EL (cell line): Measurements from ENCODE around the gene IFRD2.
"Not testable (repeated sequence)": the region's sequence is repeated elsewhere in the genome, so short reads cannot be mapped to it uniquely, and the experiment has no call there.

Experiments used
- DNase-seq: peaks from one replicate; pipeline ENCODE4 v3.0.0-alpha.2; 2016

IFRD2 gene

DNA sequence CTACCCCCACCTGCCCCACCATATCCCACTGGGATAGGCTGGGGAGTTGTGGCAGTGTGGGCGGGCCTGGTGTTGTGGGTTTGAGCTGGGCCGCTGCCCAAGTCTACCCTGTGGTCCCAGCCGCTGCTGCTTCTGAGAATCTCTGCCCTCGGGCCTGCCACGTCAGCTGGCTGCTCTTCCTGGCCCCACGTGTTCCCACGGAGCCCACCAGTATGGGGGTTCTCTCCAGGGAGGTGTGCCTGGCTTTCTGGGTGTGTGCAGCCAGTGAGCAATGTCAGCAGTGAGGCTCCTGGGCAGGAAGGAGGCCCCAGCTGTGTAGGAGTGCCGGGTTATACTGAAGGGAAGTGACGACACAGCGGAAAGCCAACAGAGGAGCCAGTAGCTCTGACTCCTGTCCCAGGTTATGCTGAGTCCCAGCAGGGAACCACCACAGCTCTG is 45.7 kb downstream of the IFRD2 start:
- peak; percentile 99 for DNase-seq

DNA sequence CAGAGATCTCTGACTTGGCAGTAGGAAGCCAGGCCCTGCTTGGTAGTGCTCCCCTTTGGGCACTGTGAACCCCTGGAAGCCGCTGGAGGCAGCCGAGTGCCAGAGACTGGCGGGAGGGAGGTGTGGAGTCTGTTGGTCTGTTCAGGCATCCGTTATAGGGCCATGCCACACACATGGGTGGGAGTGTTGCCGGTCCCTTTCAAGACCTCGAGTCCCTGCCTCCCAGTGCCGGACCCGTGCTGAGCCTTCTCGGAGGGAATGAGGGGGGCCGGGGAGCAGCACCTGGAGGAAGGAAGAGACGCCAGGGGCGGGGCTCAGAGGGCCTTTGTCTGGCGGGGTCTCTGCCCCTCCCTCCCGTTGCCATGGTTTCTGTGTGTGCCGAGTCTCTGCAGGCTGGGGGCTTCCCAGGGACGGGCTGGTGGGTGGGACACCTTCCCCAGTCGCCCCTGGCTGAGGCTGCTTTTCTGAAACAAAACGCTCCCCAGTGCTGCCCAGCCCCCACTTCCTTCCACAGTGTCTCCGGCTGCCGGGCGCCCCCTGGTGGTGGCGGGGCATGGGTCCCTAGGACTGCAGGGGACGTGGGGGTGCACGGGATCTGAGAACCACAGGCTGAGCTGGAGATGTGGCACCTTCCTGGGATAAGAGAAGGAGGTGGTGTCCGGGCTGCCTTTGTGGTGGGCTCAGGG is 46.3 kb downstream of the IFRD2 start:
- peak; percentile 60 for DNase-seq

DNA sequence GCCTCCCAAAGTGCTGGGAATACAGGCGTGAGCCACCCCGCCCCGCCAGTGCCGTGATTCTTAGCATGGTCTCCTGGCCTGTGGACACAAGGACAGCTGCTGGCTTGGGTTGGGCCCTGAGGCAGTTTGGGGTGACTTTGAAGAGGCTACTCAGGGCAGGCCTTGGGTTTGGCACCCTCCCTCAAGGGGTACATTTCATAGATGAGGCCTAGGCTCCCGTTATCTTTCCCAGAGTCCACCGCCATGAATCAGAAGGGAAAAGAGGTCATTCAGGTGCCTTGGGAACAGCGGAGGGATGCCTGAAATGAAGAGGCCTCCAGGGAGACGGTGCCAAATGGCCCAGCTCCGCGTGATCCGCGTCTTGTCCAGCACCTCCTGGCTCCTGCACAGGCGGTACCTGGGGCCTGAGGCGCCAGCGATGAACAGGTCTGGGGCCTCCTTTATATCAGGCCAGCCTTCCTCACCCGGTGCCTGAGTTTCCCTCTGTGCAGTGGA is 46.9 kb downstream of the IFRD2 start:
- no peak for DNase-seq

DNA sequence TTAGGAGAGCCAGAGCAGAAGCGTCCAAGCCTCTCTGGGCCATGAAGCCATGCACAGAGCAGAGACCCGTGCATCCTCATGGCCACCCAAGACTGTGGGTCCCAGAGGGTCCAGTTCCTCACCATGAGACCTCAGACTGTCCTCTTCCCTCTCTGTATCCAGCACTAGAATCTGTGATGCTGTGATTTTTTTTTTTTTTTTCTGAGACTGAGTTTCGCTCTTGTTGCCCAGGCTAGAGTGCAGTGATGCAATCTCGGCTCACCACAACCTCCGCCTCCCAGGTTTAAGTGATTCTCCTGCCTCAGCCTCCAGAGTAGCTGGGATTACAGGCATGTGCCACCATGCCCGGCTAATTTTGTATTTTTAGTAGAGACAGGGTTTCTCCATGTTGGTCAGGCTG is 47.4 kb downstream of the IFRD2 start:
- not testable (repeated sequence) for DNase-seq

DNA sequence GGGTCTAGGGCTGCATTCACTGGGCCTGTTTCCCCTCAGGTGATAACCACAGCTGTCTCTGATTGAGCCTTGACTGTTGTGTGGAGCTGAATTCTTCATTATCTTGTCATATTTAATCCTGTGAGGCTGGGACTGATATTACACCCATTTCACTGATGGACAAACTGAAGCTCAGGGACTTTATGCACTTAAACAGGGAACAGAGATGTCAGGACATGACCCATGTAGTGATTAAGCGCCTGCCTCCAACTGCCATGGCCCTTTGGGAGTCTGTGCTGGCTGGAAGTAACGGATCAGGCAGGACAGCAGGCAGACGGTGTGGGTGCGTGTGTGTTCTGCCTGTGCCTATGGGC is 48.7 kb downstream of the IFRD2 start:
- DNase-seq, result no peak

DNA sequence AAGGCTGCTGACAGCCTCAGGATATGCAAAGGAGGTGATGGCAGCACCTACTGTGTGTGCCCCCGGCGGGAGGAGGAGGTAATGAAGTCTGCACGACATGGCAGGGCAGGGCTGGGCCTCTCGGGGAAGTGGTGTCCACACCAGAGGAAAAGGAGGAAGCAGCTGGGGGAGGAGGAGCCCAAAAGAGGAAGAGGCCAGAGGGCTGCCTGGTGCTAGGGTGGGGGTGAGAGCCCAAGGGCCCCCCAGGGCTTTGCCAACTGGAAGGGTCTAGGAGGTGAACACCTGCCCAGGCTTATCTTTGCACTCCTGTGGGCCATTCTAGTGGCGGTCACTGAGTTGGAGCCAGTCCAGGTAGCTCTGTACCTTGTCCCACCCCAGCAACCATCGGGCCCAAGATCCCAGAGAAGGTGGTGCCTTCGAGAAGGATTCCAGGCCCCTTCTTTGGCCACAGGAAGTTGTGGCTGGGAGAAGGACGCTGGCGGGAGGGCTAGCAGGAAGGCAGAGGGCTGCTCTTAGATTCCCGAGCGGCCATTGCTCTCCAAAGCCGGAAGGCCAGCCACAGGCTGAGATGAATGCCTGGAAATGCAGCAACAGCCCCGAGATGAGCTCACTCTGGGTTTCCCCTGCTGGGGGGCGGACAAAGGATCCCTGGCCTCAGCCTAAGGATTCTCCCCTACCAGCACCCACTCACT is 49.2 kb downstream of the IFRD2 start:
- DNase-seq, result peak; percentile 75

DNA sequence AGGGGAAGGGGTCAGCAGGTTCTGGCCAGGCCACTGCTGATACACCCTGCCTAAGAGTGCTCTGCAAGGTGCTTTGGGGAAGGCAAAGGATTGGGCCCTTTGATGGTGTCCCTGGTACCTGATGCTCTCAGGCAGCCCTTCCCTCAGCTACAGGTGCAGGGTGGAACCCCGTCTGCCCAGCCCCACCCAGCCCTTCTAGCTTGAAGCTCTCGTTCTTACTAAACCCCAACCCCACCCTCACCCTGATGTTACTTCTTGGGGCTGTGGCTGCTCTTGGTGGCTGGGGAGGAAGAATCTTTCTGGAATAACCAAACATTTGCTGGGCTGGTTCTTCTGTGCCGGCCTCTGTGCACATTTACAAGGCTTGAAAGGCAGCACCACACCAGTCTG is 49.9 kb downstream of the IFRD2 start:
- no peak for DNase-seq

DNA sequence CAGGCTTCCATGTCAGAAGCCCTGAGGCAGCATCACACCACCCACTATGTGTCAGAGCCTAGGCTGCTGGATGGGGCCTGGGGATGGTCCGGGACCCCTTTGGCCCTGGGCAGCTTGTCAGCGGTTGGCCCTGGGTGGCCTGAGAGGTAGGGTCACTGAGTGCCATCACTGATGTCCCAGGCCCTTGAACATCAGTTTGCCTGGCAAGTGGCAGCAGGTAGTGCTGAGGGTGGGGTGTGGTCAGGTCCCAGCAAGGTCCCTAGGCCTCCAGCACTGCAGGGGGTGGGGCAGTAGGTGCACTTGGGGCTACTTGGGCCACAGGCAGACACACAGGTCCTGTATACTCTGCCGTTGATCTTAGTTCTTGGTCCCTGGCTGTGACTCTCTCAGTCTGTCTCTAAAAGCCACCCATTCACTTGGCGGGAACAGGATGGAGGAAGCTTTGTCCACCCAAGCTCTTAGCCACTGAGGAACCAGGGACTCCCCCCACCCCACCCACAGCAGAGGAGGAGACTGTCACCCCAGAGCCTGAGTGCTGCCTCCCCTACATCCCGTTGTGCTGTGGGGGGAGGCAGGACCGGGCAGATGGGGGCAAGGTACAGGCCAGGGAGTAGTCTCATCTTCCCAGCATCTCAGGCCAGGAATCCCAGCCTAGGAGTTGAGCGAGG is 50.4 kb downstream of the IFRD2 start:
- DNase-seq, result no peak

DNA sequence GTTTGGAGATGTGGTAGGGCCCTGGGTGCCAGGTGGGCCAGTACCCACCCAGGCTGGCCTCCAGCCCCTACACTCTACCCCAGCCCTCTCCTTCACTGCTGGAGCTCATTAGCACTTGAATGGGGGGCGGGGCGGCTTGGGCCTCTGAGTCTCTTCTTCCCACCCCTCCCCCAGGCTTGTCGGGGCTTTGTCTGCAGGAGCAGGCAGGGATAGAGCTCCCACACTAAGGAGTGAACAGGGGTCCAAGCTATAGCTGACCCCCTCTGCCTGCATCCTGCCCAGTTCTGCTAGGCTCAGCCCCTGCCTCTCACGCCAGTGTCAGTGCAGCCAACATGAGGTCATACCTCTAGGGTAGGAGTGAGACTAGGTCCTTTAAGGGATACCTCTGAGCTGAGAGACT is 51.1 kb downstream of the IFRD2 start:
- no peak for DNase-seq

DNA sequence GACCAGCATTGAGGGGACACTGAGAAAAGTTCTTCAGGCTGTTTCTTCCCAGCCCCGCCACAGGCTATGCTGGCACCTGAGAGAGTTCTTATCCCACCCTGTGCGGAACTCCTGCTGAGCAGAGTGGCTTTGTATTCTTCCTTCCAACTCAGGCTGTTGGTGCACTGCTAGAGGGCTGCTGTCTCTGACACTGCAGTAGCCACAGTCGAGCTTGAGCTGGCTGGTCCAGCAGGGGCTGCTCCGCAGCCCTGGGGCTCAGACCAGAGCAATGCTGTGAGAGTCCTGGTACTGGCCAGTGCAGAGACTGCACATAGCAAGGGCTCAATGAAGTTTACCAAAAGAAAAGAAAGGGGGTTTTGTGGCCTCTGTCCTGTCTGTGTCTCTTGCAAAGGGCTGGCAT is 52.6 kb downstream of the IFRD2 start:
- no peak for DNase-seq

DNA sequence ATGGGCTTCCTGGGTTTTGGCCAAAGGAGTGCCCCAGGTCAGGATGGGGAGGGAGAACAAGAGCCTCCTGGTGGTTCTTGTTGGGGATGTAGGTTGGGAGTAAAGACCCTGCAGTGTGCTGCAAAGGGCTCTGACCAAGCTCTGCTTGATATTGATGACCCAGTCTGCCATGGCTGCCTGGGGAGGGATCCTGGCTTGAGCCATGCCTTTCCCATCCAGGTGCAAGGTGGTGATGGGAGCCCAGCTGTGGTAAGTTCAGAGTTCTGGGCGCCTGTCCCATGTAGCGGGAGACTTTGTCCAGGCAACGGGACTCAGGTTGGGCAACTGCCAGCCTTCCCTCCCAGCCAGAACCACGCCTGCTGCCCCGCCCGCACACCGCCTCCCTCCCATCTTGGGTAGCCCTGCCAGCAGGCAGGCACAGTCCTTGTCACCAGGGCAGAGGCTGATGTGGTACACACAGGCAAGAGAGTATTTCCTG is 53.6 kb downstream of the IFRD2 start:
- no peak for DNase-seq

DNA sequence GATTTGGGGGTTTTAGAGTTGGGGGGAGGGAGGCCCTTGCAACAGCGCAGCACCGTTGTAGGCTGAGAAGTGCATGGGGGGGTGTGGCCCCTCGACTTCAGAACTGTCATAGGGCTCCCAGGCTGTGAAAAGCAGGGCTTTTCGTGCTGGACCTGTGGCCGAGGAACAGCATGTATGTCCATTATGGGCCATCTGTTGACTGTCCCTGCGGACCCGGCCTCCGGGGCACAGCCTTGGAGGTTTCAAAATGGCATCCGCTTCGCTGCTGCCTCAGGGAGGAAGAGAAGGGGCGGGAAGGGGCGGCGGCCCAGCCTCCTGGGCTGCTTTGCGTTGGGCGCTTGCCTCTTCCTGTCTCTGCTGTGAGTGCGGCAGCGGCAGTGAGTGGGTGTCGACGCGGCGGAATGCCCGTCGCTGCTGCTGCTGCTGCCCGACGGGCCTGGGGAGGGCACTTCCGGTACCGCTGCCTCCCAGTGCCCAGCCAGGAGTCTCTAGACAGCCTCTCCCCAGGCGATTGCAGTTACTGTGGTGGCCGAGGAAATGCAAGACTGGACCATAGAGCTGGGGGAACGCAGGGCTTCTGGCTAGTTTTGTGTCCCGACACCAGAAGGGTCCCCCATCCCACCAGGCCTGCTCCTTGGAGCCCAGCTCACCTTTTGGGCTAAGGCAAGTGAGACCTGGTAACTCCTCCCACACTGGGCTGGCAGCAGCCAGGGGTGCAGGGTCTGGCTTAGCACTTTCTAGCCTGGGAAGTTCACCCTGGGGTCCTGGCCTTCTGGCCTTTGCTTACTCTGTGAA is 54.3 kb downstream of the IFRD2 start:
- DNase-seq, result peak; percentile 92
